SK-N-SH (cell line): ENCODE measurements around the gene GART.

Experiments used
- CTCF ChIP-seq: fragments of 200-600 bp; sonication (generic); IDR thresholded peaks from 2 replicates; pipeline ENCODE4 v1.6.1; 2017; ENCODE audit warnings: antibody characterized with exemption, mild to moderate bottlenecking, moderate library complexity
- FOXM1 ChIP-seq: IDR thresholded peaks from 2 replicates; pipeline ENCODE4 v1.4.0; 2012; ENCODE audit warnings: low read depth, mild to moderate bottlenecking
- GATA2 ChIP-seq: sonication (generic); formaldehyde crosslinking; IDR thresholded peaks from 2 replicates; pipeline ENCODE4 v1.5.0; 2020; ENCODE audit warnings: mild to moderate bottlenecking, missing genetic modification reagents
- IRF3 ChIP-seq: fragments of 150-350 bp; IDR thresholded peaks from 2 replicates; pipeline ENCODE4 v1.6.1; 2016; ENCODE audit warnings: mild to moderate bottlenecking, low read depth, low read length
- JUND ChIP-seq: IDR thresholded peaks from 2 replicates; pipeline ENCODE4 v1.4.0; 2012
- MXI1 ChIP-seq: IDR thresholded peaks from 2 replicates; pipeline ENCODE4 v1.6.1; 2012; ENCODE audit warnings: mild to moderate bottlenecking, low read depth, low read length, improper control_type of control experiment
- POLR2AphosphoS5 ChIP-seq: IDR thresholded peaks from 2 replicates; pipeline ENCODE4 v1.6.1; 2012; ENCODE audit warnings: low read depth, low read length
- SIN3A ChIP-seq: IDR thresholded peaks from 2 replicates; pipeline ENCODE4 v1.6.1; 2012; ENCODE audit warnings: low read depth, mild to moderate bottlenecking, low read length, moderate library complexity, borderline replicate concordance
- SMC3 ChIP-seq: IDR thresholded peaks from 2 replicates; pipeline ENCODE4 v1.6.1; 2012; ENCODE audit warnings: low read depth, low read length, improper control_type of control experiment
- TAF1 ChIP-seq: IDR thresholded peaks from 2 replicates; pipeline ENCODE4 v1.6.1; 2012; ENCODE audit warnings: low read depth, mild to moderate bottlenecking, low read length, moderate library complexity, borderline replicate concordance
- TCF12 ChIP-seq: IDR thresholded peaks from 2 replicates; pipeline ENCODE4 v1.4.0; 2012
- USF2 ChIP-seq: fragments of 150-350 bp; IDR thresholded peaks from 2 replicates; pipeline ENCODE4 v1.6.1; 2017; ENCODE audit warnings: antibody characterized with exemption, low read length, low read depth, borderline replicate concordance
- ZBTB33 ChIP-seq: IDR thresholded peaks from 2 replicates; pipeline ENCODE4 v1.4.0; 2012; ENCODE audit warnings: low read depth, borderline replicate concordance

- TF ChIP-seq CTCF = no peak
- TF ChIP-seq TAF1 = no peak
- TF ChIP-seq USF2 = no peak
- TF ChIP-seq SMC3 = no peak
- TF ChIP-seq POLR2AphosphoS5 = no peak
- TF ChIP-seq TCF12 = no peak
- no peak for TF ChIP-seq FOXM1
- TF ChIP-seq GATA2 (CRISPR knock-in tag) = no peak
- TF ChIP-seq SIN3A = no peak
- no peak for TF ChIP-seq JUND
- TF ChIP-seq ZBTB33 = no peak
- no peak for TF ChIP-seq IRF3
- TF ChIP-seq MXI1 = no peak
These were observed 80.2 kb downstream of the GART start for GRCh38 chr21:33461538-33462250.
